Testis (tissue), 3 donors: Measurements from ENCODE around the gene USP15. TPM values are rescaled to one million over a fixed set of nuclear protein-coding genes. Genes with fewer than 3 reads are reported as not detected.

ENCODE experiments used
- DNase-seq: peaks from one replicate; pipeline ENCODE4 v3.0.0-alpha.2; 2019
- H3K27ac ChIP-seq, 2 donors: fragments of 200-600 bp; sonication (generic); one replicate each; pipeline ENCODE4 v1.5.1; 2019
- H3K27me3 ChIP-seq: fragments of 200-600 bp; sonication (generic); one replicate; pipeline ENCODE4 v1.5.1; 2019
- H3K36me3 ChIP-seq: fragments of 200-600 bp; sonication (generic); one replicate; pipeline ENCODE4 v1.5.1; 2017; ENCODE audit warnings: low read depth; ENCODE audit errors: missing control alignments
- H3K4me1 ChIP-seq: fragments of 200-600 bp; sonication (generic); one replicate; pipeline ENCODE4 v1.5.1; 2019
- H3K4me3 ChIP-seq, 2 donors: fragments of 200-600 bp; sonication (generic); one replicate each; pipeline ENCODE4 v1.5.1; 2017 to 2019
- H3K9me3 ChIP-seq: fragments of 200-600 bp; sonication (generic); one replicate; pipeline ENCODE4 v1.5.1; 2017
- CTCF ChIP-seq, 3 experiments: fragments of 450-650 bp in 2 of 3; fragments of 200-600 bp in 1 of 3; sonication (generic) in 1 of 3; IDR thresholded peaks; one replicate each; pipeline ENCODE4 v1.5.1; 2016 to 2019; ENCODE audit warnings: antibody characterized with exemption in 3 of 3, mild to moderate bottlenecking in 2 of 3, moderate library complexity in 1 of 3
- POLR2A ChIP-seq: fragments of 450-650 bp; IDR thresholded peaks from one replicate; pipeline ENCODE4 v1.6.1; 2017; ENCODE audit warnings: antibody characterized with exemption, mild to moderate bottlenecking, moderate library complexity
- WGBS, 2 donors: methylation state at CpG; one replicate each; pipeline ENCODE4 v1.1.5; 2018; 5-methylcytosine and 5-hydroxymethylcytosine counted together
- intact Hi-C: fragments of 100-400 bp; cut with DNase I; formaldehyde crosslinking; loops from one replicate; pipeline ENCODE4 v1.15.1; 2023; ENCODE audit warnings: low total_unique reads
- polyA plus RNA-seq: library from polyadenylated mRNA; stranded (reverse); fragments of 350-450 nt; fragmentation: Illumina TruSeq; extraction: RNeasy Lipid Tissue Mini Kit (QIAGEN cat#74804); gene quantifications from one replicate; pipeline ENCODE4 v1.2.3, GENCODE V29; 2014; ENCODE audit warnings: low read depth, low replicate concordance; ENCODE audit not compliant: insufficient read depth
- total RNA-seq, 2 donors: library from RNA; depleted of rRNA; stranded (reverse); fragments of >200 nt; gene quantifications; one replicate each; pipeline ENCODE4 v1.2.3, GENCODE V29; 2016

Gene USP15
- total and polyA plus RNA-seq, 3 donors from 2014 or later = 66.1 to 146 (median 128) TPM

GRCh38 chr12:62370189-62370588 is 110.0 kb downstream of the USP15 start:
- 66 to 80% methylated on average over 3 of the region's 3 CpGs for WGBS, 2 donors
- Histone ChIP-seq H3K4me3 (no peak overlapping the region), H3K27me3 (no peaks in the 10 kb centered on the region), H3K4me1 (no peaks in the 10 kb centered on the region), H3K9me3 (no peaks in the 10 kb centered on the region), H3K27ac (no peak overlapping the region), H3K36me3 (no peaks in the 10 kb centered on the region)
- TF ChIP-seq CTCF (IDR thresholded peaks at IDR 0.05) (no peak), POLR2A (no peak)
- intact Hi-C loops = no loop called here
- no peak for DNase-seq

- DNase-seq = no peak
- Histone ChIP-seq H3K4me1 (no peaks in the 10 kb centered on the region), H3K9me3 (no peaks in the 10 kb centered on the region), H3K36me3 (no peaks in the 10 kb centered on the region), H3K27ac (no peak overlapping the region), H3K4me3 (no peak overlapping the region), H3K27me3 (no peaks in the 10 kb centered on the region)
- 79 to 86% methylated on average over 4 of the region's 4 CpGs for WGBS, 2 donors
- TF ChIP-seq CTCF (IDR thresholded peaks at IDR 0.05) (no peak), POLR2A (no peak)
- intact Hi-C loops = no loop called here
Observed at GRCh38 chr12:62371661-62372060, 111.5 kb downstream of the USP15 start.

- Histone ChIP-seq H3K4me1 (no peaks in the 10 kb centered on the region), H3K27me3 (no peaks in the 10 kb centered on the region), H3K9me3 (no peaks in the 10 kb centered on the region), H3K36me3 (no peaks in the 10 kb centered on the region), H3K27ac (no peak overlapping the region), H3K4me3 (no peak overlapping the region)
- WGBS, 2 donors = 84 to 88% methylated on average over 2 of the region's 2 CpGs
- TF ChIP-seq CTCF (IDR thresholded peaks at IDR 0.05) (no peak), POLR2A (no peak)
- no peak for DNase-seq
- intact Hi-C loops = no loop called here
Observed at GRCh38 chr12:62372134-62372533, 111.9 kb downstream of the USP15 start.

GRCh38 chr12:62372825-62373224 is 112.6 kb downstream of the USP15 start:
- Histone ChIP-seq H3K4me3 (no peak overlapping the region), H3K27ac (no peak overlapping the region), H3K9me3 (no peaks in the 10 kb centered on the region), H3K27me3 (no peaks in the 10 kb centered on the region), H3K4me1 (no peaks in the 10 kb centered on the region), H3K36me3 (no peaks in the 10 kb centered on the region)
- no peak for DNase-seq
- intact Hi-C loops = no loop called here
- whole genome bisulfite sequencing, 2 donors = 30 to 43% methylated on average over 1 of the region's 1 CpG
- TF ChIP-seq POLR2A (no peak), CTCF (IDR thresholded peaks at IDR 0.05) (no peak)

GRCh38 chr12:62375603-62376002 is 115.4 kb downstream of the USP15 start:
- Histone ChIP-seq H3K4me1 (no peaks in the 10 kb centered on the region), H3K27me3 (no peaks in the 10 kb centered on the region), H3K36me3 (no peaks in the 10 kb centered on the region), H3K27ac (no peak overlapping the region), H3K9me3 (no peaks in the 10 kb centered on the region), H3K4me3 (no peak overlapping the region)
- intact Hi-C loops = no loop called here
- 90% methylated on average over 3 of the region's 3 CpGs for WGBS, 2 donors
- TF ChIP-seq POLR2A (no peak), CTCF (IDR thresholded peaks at IDR 0.05) (no peak)
- DNase-seq = no peak
